B cell (primary cell): ENCODE data around the gene TMOD3. TPM values are rescaled to one million over a fixed set of nuclear protein-coding genes. Genes with fewer than 3 reads are reported as not detected.

ENCODE experiments used
- ATAC-seq: fragments of 200-7000 bp; cut with Tn5 transposase; one replicate; pipeline ENCODE4 v1.10.0; 2021; ENCODE audit warnings: low read depth, mild to moderate bottlenecking, moderate number of reproducible peaks, moderate library complexity
- CTCF ChIA-PET: fragments of 350-600 bp; sonication (Branson Sonifier 250); formaldehyde crosslinking; loops from one replicate; lab custom pipeline; 2021; ENCODE audit warnings: antibody characterized with exemption, inconsistent platforms; lab: Charles Lee
- POLR2A ChIA-PET: fragments of 350-600 bp; sonication (Branson Sonifier 250); formaldehyde crosslinking; loops from one replicate; lab custom pipeline; 2021; ENCODE audit warnings: antibody characterized with exemption; lab: Charles Lee
- DNase-seq: peaks from one replicate; pipeline ENCODE4 v3.0.0; 2013
- H2AFZ ChIP-seq: 2 replicates; pipeline ENCODE4 v1.6.1; 2012; ENCODE audit warnings: mild to moderate bottlenecking, low read depth, low read length; ENCODE audit not compliant: insufficient read depth, poor library complexity, severe bottlenecking
- H3K27ac ChIP-seq, 2 donors: 1 replicate in 1 of 2; 2 replicates in 1 of 2; pipeline ENCODE4 v1.5.1; 2012 to 2013; ENCODE audit warnings: low read length in 2 of 2, mild to moderate bottlenecking in 2 of 2, moderate library complexity in 1 of 2
- H3K27me3 ChIP-seq, 4 experiments: fragments of 200-600 bp in 1 of 4; sonication (generic) in 1 of 4; replicated peaks in 1 of 4; 1 replicate in 2 of 4; 2 replicates in 2 of 4; pipeline versions ENCODE4 v1.6.1 to v1.7.0; 2013 to 2016; ENCODE audit warnings: low read length in 3 of 4, mild to moderate bottlenecking in 2 of 4, mixed read lengths in 1 of 4, moderate library complexity in 1 of 4; ENCODE audit not compliant: insufficient read depth in 4 of 4, control insufficient read depth in 3 of 4; ENCODE audit errors: control extremely low read depth in 1 of 4
- H3K36me3 ChIP-seq, 2 experiments: replicated peaks in 1 of 2; 1 replicate in 1 of 2; 2 replicates in 1 of 2; pipeline versions ENCODE4 v1.6.1 to v1.7.1; 2013; ENCODE audit warnings: low read length in 1 of 2; ENCODE audit not compliant: insufficient read depth in 2 of 2, control insufficient read depth in 1 of 2; ENCODE audit errors: control extremely low read depth in 1 of 2, extremely low read depth in 1 of 2
- H3K4me1 ChIP-seq, 2 donors: fragments of 200-600 bp in 1 of 2; sonication (generic) in 1 of 2; 1 replicate in 1 of 2; 2 replicates in 1 of 2; pipeline versions ENCODE4 v1.5.1 to v1.6.1; 2013 to 2017; ENCODE audit warnings: low read length in 2 of 2; ENCODE audit not compliant: control insufficient read depth in 2 of 2, insufficient read depth in 2 of 2
- H3K4me2 ChIP-seq: replicated peaks from 2 replicates; pipeline ENCODE3; 2012; ENCODE audit warnings: mild to moderate bottlenecking, low read depth, low read length; ENCODE audit not compliant: poor library complexity, severe bottlenecking
- H3K4me3 ChIP-seq, 5 experiments: fragments of 200-600 bp in 1 of 5; sonication (generic) in 1 of 5; 1 replicate in 3 of 5; 2 replicates in 2 of 5; pipeline versions ENCODE4 v1.5.1 to v1.7.0; 2011 to 2016; ENCODE audit warnings: low read length in 4 of 5, mild to moderate bottlenecking in 4 of 5, low read depth in 2 of 5, control low read depth in 1 of 5, moderate library complexity in 1 of 5; ENCODE audit not compliant: insufficient read depth in 1 of 5; ENCODE audit errors: control extremely low read depth in 1 of 5, extremely low read depth in 1 of 5
- H3K79me2 ChIP-seq: fragments of 200-600 bp; sonication (generic); one replicate; pipeline ENCODE4 v1.6.0; 2016; ENCODE audit warnings: low read length; ENCODE audit not compliant: control insufficient read depth, insufficient read depth
- H3K9ac ChIP-seq: fragments of 200-600 bp; sonication (generic); 2 replicates; pipeline ENCODE4 v1.6.1; 2017; ENCODE audit warnings: mild to moderate bottlenecking, low read length, moderate library complexity
- H3K9me3 ChIP-seq, 3 donors: one replicate each; pipeline versions ENCODE4 v1.6.1 to v1.7.1; 2013; ENCODE audit warnings: low read length in 2 of 3; ENCODE audit not compliant: control insufficient read depth in 2 of 3, insufficient read depth in 1 of 3; ENCODE audit errors: control extremely low read depth in 1 of 3
- H4K20me1 ChIP-seq: 2 replicates; pipeline ENCODE4 v1.6.0; 2012; ENCODE audit warnings: mild to moderate bottlenecking, low read length; ENCODE audit not compliant: insufficient read depth, control insufficient read depth, poor library complexity, severe bottlenecking
- H3K27ac Mint-ChIP-seq: one replicate; pipeline ENCODE4 v1.8.0; 2021; ENCODE audit warnings: mixed read lengths
- H3K27me3 Mint-ChIP-seq: one replicate; pipeline ENCODE4 v1.8.0; 2021; ENCODE audit warnings: mixed read lengths
- H3K4me1 Mint-ChIP-seq: one replicate; pipeline ENCODE4 v1.8.0; 2021; ENCODE audit warnings: mixed read lengths
- H3K4me3 Mint-ChIP-seq: one replicate; pipeline ENCODE4 v1.8.0; 2021; ENCODE audit warnings: mixed read lengths
- H3K9me3 Mint-ChIP-seq: one replicate; pipeline ENCODE4 v1.8.0; 2022; ENCODE audit warnings: mixed read lengths; ENCODE audit not compliant: insufficient read depth
- EZH2 ChIP-seq: IDR thresholded peaks from 2 replicates; pipeline ENCODE4 v1.6.1; 2012; ENCODE audit warnings: borderline replicate concordance, low read depth, mild to moderate bottlenecking, moderate library complexity, low read length; ENCODE audit not compliant: insufficient read depth, poor library complexity, severe bottlenecking
- WGBS: methylation state at CpG from one replicate; pipeline ENCODE4 v1.1.5; 2013; ENCODE audit warnings: missing lambda C conversion rate; ENCODE audit not compliant: insufficient coverage; 5-methylcytosine and 5-hydroxymethylcytosine counted together
- intact Hi-C: fragments of 100-400 bp; cut with micrococcal nuclease; formaldehyde crosslinking; loops from one replicate; pipeline ENCODE4 v1.10.0; 2022
- polyA plus RNA-seq: library from polyadenylated mRNA; depleted of rRNA; stranded (reverse); fragments of >200 nt; gene quantifications from 2 replicates; pipeline ENCODE4 v1.2.3, GENCODE V29; 2012
- total RNA-seq, 2 donors: library from RNA; stranded (reverse); fragments of 120-200 nt in 1 of 2; gene quantifications; 1 replicate in 1 of 2; 2 replicates in 1 of 2; pipeline versions ENCODE4 v1.2.3 to v1.2.4, GENCODE V29; 2013 to 2022
- TF ChIP-seq, protein P1 (sequence below): fragments of 200-600 bp; IDR thresholded peaks from one replicate; pipeline ENCODE4 v1.8.0; 2022; ENCODE audit warnings: antibody characterized with exemption, mild to moderate bottlenecking

Gene TMOD3
- total and polyA plus RNA-seq, 2 donors (not counting 1 experiment from before 2014, with no cell fraction given): 7.2 to 52.1 TPM

DNA sequence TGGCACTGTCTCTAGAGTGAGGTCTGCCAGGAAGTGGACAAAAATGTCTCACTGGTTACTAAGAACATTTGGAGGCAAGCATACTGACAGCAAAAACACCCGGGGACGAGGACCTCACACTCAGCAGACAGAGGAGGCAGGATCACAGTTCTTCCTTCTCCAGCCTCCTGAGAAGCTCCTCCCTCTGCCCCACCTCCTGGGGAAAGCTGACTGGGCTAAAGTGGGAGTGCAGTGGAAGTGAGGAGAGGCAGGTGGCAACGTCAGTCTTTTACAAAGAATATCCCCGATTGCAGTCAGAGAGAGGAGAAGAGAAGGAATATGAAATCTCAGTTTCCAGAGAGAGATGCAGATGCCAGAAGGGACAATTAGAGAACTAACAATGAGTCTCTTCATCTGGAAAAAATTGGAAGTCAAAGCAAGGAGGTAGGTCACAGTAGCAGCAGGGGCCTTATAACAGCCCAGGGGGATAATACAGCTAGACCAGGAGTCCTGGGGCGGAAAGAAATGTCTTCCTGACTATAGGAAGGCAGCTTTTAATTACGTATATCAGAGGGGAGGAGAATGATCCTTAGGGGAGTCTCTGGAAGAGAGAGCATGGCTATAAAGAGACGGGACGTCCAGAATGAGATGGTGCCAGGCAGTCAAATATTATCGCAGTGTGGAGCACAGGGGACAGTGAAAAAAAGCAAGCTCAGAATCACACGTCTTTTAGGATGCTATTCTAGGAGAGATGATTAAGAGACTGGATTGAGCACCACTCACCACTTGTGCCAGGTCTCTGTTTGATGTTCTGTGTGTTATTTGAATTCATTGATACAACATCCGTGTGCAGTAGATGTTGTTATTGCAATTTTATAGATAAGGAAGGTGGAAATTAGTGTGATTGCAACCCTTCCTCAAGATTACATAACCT, 95.0 kb downstream of the TMOD3 start:
- Histone ChIP-seq H3K4me3 (no peak overlapping the region), H3K9me3 (no peaks in the 10 kb centered on the region), H4K20me1 (no peaks in the 10 kb centered on the region), H3K27me3 (no peaks in the 10 kb centered on the region), H3K79me2 (no peaks in the 10 kb centered on the region), H3K9ac (no peak overlapping the region), H2AFZ (no peak overlapping the region), H3K4me1 (no peaks in the 10 kb centered on the region), H3K27ac (no peak overlapping the region), H3K4me2 (no peak overlapping the region), H3K36me3 (peaks cover 1 to 32% of the 10 kb centered on the region in 2 experiments)
- H3K4me3 Mint-ChIP-seq: no peak overlapping the region
- 96% methylated on average over 8 of the region's 11 CpGs for WGBS
- TF ChIP-seq EZH2: no peak
- TF ChIP-seq, protein P1, sequence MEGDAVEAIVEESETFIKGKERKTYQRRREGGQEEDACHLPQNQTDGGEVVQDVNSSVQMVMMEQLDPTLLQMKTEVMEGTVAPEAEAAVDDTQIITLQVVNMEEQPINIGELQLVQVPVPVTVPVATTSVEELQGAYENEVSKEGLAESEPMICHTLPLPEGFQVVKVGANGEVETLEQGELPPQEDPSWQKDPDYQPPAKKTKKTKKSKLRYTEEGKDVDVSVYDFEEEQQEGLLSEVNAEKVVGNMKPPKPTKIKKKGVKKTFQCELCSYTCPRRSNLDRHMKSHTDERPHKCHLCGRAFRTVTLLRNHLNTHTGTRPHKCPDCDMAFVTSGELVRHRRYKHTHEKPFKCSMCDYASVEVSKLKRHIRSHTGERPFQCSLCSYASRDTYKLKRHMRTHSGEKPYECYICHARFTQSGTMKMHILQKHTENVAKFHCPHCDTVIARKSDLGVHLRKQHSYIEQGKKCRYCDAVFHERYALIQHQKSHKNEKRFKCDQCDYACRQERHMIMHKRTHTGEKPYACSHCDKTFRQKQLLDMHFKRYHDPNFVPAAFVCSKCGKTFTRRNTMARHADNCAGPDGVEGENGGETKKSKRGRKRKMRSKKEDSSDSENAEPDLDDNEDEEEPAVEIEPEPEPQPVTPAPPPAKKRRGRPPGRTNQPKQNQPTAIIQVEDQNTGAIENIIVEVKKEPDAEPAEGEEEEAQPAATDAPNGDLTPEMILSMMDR: no peak
- intact Hi-C loops: no loop called here
- no peak for ATAC-seq
- no peaks in the 10 kb centered on the region for H3K4me1 Mint-ChIP-seq
- CTCF ChIA-PET: no interaction called here
- H3K9me3 Mint-ChIP-seq: no peaks in the 10 kb centered on the region
- POLR2A ChIA-PET: no interaction called here
- no peak for DNase-seq
- H3K27me3 Mint-ChIP-seq: no peaks in the 10 kb centered on the region
- no peak overlapping the region for H3K27ac Mint-ChIP-seq

DNA sequence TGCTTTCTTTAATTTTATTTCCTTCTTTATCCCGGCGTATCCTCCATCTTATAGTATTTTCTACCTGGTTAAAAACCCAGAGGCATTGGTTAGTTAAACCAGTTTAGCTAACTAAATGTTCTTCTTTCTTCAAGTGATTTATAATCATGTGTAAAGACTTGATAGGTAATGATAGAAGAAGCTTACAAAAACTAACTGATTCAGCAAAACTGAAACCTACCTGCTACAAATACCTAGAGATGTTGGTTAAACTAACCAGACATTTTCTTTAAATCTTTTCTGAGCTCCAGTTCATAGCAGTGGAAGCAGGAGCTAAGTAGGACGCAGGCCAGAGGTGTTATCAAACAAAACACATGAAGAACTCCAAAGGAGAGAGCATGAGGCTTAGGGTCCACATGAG, 97.4 kb downstream of the TMOD3 start:
- no peaks in the 10 kb centered on the region for H3K27me3 Mint-ChIP-seq
- Histone ChIP-seq H3K4me3 (no peak overlapping the region), H3K27me3 (no peaks in the 10 kb centered on the region), H4K20me1 (no peaks in the 10 kb centered on the region), H3K79me2 (no peaks in the 10 kb centered on the region), H3K4me2 (no peak overlapping the region), H3K9ac (no peak overlapping the region), H3K4me1 (no peaks in the 10 kb centered on the region), H2AFZ (no peak overlapping the region), H3K9me3 (no peaks in the 10 kb centered on the region), H3K27ac (no peak overlapping the region), H3K36me3 (peaks cover 4 to 32% of the 10 kb centered on the region in 2 experiments)
- no peak for TF ChIP-seq EZH2
- TF ChIP-seq, protein P1: no peak
- H3K4me3 Mint-ChIP-seq: no peak overlapping the region
- CTCF ChIA-PET: interaction anchor here (1.3 kb wide), 1 partner anchor 10 kb away, joined by 3 read pairs; no protein-coding TSS in a partner anchor
- no peak overlapping the region for H3K27ac Mint-ChIP-seq
- DNase-seq (no peak), ATAC-seq (no peak)
- intact Hi-C loops: no loop called here
- no peaks in the 10 kb centered on the region for H3K9me3 Mint-ChIP-seq
- H3K4me1 Mint-ChIP-seq: no peaks in the 10 kb centered on the region
- 100% methylated on average over 1 of the region's 3 CpGs for WGBS
- POLR2A ChIA-PET: no interaction called here
